Hepatic stellate cell (primary cell): ENCODE measurements around the gene PNRC1.
"Not testable (repeated sequence)": the region's sequence is repeated elsewhere in the genome, so short reads cannot be mapped to it uniquely, and the experiment has no call there.

Experiments used
- DNase-seq: peaks from one replicate; pipeline ENCODE4 v3.0.0; 2011; ENCODE audit warnings: low spot score

The PNRC1 gene

DNA sequence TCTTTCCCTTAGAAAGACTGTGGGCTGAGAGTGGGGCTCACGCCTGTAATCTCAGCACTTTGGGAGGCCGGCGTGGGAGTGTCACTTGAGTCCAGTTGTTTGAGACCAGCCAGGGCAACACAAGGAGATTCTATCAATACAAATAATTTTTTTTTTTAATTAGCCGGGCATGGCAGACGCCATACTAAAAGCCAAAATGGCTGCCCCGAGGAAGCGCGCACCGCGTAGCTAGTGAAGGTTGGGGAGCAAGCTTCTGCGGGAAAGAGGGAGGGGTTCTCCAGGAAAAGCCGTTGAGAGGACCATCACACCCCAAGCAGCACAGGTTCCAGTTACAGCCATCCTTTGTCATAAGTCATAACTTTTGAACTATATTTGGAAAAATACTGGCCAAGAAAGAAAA is 21.3 kb upstream of the PNRC1 start:
- DNase-seq, result no peak

DNA sequence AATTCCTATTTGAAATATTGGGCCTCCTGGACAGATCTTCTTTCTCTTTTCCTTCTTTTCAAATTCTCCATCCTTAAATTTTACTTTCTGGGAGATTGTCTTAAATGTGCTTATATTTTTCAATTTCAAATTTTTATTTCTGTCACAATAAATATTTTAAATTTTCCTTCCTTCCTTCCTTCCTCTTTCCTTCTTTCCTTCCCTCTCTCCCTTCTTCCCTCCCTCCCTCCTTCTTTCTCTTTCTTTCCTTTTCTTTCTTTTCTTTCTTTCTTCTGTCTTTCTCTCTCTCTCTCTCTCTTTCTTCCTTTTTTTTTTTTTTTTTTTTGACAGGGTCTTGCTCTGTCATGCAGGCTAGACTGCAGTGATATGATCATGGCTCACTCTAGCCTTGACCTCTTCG is 16.7 kb upstream of the PNRC1 start:
- DNase-seq, result no peak

- not testable (repeated sequence) for DNase-seq
These were observed 15.6 kb upstream of the PNRC1 start for GRCh38 chr6:89064931-89065330.

GRCh38 chr6:89066121-89066520 is 14.4 kb upstream of the PNRC1 start:
- not testable (repeated sequence) for DNase-seq

DNA sequence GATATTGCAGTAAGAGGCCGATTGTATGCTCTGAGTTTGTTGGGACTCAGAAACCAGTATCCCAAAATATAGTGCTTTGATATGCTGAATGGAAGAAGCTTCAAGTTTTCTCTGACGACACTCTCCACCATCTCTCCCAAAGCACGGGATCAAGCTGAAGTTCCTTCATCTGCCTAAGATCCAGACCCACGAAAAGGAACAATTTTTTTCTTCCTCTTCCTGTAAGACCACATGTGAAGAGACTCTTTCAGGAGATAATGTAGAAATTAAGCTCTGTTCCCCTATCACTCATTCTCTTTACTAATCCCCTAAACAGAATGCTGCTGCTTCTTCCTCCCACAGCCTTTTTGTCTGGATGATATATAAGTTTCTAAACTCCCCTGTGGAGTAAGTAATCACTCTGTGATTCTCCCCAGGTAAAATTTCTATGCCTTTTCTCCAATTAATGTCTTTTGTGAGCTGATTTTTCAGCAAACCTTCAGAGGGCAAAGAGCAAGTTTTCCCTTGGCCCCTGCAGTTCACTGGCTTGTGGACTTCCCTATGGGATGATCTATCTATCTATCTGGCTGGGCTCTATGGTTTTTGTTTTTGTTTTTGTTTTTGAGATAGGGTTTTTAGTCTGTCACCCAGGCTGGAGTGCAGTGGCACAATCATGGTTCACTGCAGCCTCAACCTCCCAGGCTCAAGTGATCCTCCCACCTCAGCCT is 13.5 kb upstream of the PNRC1 start:
- no peak for DNase-seq

- DNase-seq, result no peak
These were observed 12.8 kb upstream of the PNRC1 start for GRCh38 chr6:89067796-89068195.

DNA sequence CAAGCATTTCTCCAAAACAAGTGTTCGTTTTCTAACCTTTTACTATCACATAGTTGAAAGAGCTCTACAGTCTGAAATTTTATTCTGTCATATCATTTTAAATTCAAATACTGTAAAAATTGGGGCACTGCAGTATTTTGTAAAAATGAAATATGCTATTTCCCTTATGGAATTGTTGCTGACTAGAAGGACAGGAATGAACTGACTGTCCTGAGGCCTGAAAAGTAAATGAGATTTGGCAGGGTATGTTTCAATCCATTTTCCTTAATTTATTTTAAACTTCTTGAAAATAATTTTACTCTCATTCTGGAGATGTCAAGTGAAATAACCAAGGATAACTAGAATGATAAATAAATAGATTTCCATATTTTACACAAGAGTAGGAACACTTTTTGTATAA is 11.9 kb upstream of the PNRC1 start:
- no peak for DNase-seq

- DNase-seq, result no peak
These were observed 10.9 kb upstream of the PNRC1 start for GRCh38 chr6:89069536-89070163.

GRCh38 chr6:89071036-89071435 is 9.5 kb upstream of the PNRC1 start:
- no peak for DNase-seq

GRCh38 chr6:89073014-89073620 is 7.4 kb upstream of the PNRC1 start:
- DNase-seq, result no peak

DNA sequence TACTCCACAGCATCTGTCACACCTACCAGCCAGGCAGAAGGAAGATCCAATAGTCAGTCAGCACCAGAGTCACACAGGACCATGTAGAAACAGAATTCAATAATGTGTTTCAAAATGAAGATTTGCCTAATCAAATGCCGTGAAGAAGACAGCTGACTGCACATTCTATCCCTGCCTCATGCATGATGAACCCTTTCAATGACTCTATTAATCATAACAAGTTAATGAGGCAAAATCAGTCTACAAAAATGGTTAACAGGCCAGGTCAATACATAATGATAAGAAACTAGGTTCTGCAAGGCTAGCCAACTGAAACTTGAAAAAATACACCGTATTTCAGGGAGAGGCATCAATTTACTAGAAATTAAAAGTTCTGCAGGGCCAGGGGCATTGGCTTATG is 6.7 kb upstream of the PNRC1 start:
- no peak for DNase-seq

GRCh38 chr6:89079511-89080234 is 878 bp upstream of the PNRC1 start:
- peak; percentile 34 for DNase-seq

DNA sequence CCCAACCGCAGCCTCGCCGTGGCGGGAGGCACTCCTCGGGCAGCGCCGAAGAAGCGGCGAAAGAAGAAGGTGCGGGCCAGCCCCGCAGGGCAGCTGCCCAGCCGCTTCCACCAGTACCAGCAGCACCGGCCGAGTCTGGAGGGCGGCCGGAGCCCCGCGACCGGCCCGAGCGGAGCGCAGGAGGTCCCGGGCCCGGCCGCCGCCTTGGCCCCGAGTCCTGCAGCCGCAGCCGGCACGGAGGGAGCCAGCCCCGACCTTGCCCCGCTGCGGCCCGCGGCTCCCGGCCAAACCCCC is 525 bp downstream of the PNRC1 start:
- no peak for DNase-seq

GRCh38 chr6:89081423-89082322 is 1.1 kb downstream of the PNRC1 start:
- DNase-seq, result peak; percentile 92

DNA sequence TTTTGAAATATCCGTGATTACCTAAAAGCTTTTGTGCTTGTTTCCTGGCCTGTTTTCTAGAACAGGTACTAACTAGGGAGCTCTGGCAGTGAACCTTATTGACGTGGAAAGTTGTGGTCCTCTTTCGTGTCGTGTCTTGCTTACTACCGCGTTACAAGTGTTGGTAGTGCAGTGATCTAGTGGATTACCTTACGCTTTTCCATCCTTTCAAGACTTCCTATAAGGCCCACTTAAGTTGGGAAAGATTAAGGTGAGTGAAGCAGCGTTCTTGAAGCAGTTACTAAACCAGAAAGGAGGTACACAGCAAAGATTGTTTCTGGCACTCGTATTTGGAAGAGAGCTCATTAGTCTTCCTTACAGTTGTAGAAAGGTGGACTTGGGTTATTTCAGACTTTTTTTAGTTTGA is 1.9 kb downstream of the PNRC1 start:
- DNase-seq, result no peak

- DNase-seq, result no peak
These were observed 4.0 kb downstream of the PNRC1 start for GRCh38 chr6:89084542-89084941.

DNA sequence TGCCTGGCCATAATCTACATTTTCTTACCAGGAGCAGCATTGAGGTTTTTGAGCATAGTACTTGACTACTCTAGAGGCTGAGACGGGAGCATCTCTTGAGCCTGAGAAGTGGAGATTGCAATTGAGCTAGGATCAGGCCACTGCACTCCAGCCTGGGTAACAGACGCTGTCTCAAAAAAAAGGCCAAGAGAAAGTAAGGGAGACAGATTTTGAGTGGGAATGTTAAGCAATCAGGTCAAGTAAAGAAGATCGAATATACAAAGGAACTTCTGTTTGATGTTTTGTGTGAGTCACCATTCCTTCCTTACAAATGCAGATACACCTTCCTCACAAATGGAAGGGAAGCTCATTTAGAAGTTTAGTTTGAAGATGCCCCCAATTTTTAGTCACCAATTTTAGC is 4.4 kb downstream of the PNRC1 start:
- no peak for DNase-seq

DNA sequence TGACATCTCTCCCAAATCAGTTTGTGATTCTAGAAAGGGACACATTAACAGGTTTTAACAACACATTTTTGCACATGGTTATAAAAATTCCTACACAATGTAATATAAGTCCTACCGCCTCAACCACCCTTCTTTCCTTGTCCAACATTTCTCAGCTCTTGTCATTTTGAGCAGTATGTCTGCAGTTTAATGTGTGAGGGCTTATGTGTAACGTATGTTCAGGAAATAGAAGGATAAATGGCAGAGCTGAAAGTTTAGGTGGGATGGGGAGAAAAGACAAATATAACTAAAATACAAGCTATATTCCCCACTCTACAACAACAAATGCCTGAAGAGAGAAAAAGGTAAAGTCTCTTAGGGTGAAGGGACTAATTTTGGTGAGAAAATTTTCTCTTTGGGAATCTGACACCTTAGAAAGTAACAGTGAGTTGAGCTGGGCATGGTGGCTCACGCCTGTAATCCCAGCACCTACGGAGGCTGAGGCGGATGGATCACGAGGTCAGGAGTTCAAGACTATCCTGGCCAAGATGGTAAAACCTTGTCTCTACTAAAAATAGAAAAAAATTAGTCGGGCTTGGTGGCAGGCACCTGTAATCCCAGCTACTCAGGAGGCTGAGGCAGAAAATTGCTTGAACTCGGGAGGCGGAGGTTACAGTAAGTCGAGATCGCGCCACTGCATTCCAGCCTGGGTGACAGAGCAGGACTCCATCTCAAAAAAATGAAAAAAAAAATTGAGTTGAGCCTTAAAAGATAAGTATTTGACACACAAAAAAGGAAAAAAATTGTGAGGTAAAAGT is 5.1 kb downstream of the PNRC1 start:
- DNase-seq, result no peak

GRCh38 chr6:89087881-89088280 is 7.3 kb downstream of the PNRC1 start:
- no peak for DNase-seq

DNA sequence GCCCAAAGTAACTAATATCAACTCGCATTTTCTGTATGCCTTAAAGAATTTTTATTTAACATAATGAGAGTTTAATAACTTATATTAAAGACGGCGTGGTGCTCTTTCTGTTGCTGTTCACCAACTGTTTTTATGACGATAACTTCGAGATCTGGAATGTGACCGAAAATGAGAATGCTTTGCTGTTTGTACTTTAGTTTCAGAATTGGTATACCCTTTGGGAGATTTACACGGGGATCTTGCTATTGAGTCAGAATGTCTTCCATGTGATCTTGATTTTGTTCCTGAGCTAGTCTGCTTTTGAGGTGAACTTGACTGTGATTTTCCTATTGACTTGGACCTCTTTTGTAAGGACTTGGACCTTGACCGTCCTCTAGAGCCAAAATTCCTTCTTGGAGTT is 17.9 kb downstream of the PNRC1 start:
- DNase-seq, result no peak

DNA sequence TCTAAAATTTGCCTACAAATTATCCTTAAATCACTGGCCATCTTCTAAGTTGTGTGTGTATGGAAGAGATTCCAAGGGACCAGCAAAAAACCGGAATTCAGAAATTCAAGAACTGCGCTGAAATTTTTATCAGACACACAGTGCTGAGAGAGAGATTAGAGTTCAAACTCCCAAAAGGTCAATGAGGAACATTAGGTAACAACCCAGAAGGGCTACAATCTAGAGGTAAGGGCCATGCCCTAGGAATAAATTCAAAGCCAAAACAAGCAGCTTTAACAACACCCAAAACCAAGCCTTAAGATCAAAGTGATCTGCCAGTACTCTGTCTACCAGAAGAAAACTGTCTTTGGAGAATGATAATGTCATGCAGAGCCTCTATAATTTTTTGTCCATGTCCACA is 19.6 kb downstream of the PNRC1 start:
- DNase-seq, result no peak
